Lower leg skin (tissue), 3 donors: ENCODE results near the gene LPXN.

Experiments used
- POLR2A ChIP-seq, 2 donors: fragments of 450-650 bp; IDR thresholded peaks; one replicate each; pipeline ENCODE4 v1.6.1; 2016 to 2017; ENCODE audit warnings: antibody characterized with exemption in 2 of 2, mild to moderate bottlenecking in 1 of 2, moderate library complexity in 1 of 2
- TF ChIP-seq, protein P1 (sequence below), 3 donors: fragments of 450-650 bp; IDR thresholded peaks; one replicate each; pipeline ENCODE4 v1.5.1; 2016; ENCODE audit warnings: antibody characterized with exemption in 3 of 3, mild to moderate bottlenecking in 3 of 3, moderate library complexity in 2 of 3

DNA sequence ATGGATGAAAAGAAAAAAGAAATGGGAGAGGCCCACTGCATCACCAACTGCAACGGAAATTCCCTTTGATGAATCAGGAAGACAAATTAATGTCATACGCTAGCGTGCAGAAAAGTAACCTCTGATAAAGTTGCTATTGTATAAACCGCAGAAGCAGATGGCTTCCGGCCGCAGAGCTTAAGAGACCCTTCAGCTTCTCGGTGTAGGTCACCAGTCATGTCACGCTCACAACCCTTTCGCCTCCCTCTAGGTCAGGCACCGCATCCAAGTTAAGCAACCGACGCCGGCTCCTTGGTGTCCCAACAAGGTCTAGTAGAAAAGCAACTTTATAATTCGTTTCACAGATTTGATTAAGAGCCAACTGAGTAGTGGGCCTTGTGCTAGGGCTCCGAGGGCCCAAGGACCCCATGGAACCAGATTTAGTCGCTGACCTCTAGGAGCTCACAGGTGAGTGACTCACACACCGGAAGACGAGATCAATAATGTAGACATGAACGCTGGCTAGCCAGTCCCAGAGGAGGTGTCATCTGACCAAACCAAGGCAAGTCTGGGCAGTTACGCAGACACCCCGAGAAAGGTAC, 2.0 kb upstream of the LPXN start:
- TF ChIP-seq, protein P1, sequence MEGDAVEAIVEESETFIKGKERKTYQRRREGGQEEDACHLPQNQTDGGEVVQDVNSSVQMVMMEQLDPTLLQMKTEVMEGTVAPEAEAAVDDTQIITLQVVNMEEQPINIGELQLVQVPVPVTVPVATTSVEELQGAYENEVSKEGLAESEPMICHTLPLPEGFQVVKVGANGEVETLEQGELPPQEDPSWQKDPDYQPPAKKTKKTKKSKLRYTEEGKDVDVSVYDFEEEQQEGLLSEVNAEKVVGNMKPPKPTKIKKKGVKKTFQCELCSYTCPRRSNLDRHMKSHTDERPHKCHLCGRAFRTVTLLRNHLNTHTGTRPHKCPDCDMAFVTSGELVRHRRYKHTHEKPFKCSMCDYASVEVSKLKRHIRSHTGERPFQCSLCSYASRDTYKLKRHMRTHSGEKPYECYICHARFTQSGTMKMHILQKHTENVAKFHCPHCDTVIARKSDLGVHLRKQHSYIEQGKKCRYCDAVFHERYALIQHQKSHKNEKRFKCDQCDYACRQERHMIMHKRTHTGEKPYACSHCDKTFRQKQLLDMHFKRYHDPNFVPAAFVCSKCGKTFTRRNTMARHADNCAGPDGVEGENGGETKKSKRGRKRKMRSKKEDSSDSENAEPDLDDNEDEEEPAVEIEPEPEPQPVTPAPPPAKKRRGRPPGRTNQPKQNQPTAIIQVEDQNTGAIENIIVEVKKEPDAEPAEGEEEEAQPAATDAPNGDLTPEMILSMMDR (IDR thresholded peaks at IDR 0.05): no peak
- no peak for TF ChIP-seq POLR2A (IDR thresholded peaks at IDR 0.05)
